Activated CD8-positive, alpha-beta memory T cell treated with anti-CD3 and anti-CD28 coated beads, Interleukin-2, amount 50 U/mL, for 24 hours (primary cell): ENCODE measurements around the gene DSG4.

ENCODE experiments used
- DNase-seq: peaks from one replicate; pipeline ENCODE4 v3.0.0-alpha.2; 2020; ENCODE audit errors: extremely low read depth

Gene DSG4

DNA sequence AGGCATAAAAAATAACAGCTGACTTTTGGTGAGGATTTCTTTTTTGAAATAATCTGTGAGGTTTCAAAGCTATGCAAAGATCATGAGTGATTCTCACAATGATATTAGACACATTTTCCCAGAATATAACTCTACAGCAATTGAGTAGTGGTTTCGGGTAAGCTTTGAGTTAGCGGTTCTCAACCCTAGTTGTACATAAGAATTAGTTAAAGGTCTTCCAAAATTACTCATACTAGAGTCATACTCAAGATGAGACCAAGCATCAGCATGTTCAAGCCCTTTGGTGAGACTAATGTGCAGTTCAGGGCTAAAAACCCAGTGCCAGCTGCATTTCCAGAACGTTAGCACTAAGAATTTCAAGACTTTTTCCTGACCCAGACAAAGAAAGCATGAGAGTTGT lies 31.1 kb downstream of the DSG4 start:
- no peak for DNase-seq

DNA sequence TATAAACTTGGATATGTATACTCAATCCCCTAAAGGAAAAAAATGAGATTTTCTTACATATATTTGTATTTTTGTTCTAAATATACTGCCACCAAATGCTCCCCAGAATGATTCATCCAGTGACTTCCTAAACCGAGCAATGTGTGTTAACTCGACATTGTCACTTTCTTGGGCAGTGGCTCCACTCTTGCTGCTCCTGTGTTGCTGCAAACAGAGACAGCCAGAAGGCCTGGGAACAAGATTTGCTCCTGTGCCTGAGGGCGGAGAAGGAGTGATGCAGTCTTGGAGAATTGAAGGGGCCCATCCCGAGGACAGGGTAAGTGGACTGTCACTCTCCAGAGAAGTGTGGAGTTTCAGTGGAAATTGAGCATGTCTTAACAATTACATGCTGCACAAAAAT lies 32.7 kb downstream of the DSG4 start:
- no peak for DNase-seq

DNA sequence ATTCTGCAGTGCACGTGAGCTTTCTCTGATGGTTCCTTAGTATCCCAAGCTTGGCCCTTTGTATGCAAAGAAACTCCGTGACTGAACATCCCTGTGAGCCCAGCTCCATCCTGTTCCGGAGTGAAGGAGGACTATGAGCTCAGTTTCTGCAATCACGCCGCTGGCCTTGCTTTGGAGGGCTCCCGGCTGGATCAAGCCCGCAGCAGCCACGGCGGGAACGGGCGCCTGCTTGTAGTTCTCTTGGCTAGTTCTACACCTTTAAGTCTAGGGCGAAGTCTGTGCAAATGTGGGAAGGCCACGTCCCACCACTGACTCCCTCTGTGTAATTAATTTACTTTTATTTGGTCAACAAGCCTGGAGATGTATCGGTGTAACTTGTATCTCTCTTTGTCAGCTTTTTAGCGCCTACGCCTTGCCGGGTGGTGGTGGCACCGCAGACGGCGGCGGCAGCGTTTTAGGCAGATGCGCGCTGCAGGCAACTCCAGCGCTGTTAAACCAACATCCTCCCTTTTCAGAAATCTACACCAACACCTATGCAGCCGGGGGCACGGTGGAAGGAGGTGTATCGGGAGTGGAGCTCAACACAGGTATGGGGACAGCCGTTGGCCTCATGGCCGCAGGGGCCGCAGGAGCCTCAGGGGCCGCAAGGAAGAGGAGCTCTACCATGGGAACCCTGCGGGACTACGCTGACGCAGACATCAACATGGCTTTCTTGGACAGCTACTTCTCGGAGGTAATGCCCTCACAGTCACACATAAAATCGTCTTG lies 34.3 kb downstream of the DSG4 start:
- DNase-seq, result no peak

DNA sequence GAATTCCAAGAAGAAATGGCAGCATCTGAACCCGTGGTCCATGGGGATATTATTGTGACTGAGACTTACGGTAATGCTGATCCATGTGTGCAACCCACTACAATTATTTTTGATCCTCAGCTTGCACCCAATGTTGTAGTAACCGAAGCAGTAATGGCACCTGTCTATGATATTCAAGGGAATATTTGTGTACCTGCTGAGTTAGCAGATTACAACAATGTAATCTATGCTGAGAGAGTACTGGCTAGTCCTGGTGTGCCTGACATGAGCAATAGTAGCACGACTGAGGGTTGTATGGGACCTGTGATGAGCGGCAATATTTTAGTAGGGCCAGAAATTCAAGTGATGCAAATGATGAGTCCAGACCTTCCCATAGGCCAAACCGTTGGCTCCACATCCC lies 36.6 kb downstream of the DSG4 start:
- DNase-seq, result no peak

DNA sequence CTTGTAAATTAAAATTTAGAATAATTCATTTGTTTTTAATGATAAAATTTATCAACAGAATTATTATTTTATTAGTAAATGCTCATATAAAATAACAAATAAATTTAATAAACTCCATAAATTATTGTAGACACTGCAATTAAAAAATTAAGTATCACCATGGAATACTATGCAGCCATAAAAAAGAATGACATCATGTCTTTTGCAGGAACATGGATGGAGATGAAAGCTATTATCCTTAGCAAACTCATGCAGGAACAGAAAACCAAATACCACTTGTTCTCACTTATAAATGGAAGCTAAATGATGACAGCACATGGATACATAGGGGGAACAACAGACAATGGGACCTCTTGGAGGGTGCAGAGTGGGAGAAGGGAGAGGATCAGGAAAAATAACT lies 41.3 kb downstream of the DSG4 start:
- DNase-seq, result no peak

DNA sequence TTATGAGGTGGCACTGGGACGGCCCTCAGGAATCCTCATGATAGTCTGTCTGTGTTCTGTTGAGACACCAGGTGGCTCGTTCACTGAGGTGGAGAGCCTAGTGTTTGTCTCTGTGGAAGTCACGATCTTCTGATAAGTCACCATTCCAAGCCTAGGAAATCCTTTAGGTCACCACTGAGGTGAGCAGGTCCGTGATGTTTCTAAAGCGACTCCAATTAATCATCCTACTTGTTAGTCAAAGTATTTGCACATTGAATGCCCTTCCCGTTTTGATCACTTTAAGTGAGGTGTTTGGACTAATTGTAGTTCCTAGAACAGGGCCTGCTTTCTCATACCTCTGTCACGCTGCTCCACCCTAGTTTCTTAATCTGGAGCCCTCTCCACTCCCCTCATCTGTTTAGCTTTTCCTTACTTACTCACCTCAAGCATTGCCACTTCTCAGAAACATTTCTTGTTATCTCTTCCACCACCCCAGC lies 42.9 kb downstream of the DSG4 start:
- no peak for DNase-seq

DNA sequence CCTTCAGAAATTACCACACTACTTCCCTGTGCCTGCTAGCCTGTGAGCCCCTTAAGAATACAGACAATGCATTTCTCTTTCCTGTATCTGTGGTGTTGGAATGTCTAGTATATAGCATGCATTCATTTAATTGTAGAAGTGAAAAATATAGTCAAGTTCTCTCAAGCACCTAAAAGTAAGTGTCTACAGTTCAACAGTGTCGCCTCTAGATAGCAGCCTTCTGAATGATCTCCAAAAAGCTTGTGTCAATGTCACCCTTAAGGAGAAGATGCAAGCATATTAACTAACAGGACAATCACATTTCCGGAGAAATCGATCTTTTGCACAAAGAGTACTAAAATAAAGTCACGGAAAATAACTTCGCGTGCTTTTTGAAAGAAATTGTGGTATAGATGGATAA lies 43.5 kb downstream of the DSG4 start:
- DNase-seq, result no peak

DNA sequence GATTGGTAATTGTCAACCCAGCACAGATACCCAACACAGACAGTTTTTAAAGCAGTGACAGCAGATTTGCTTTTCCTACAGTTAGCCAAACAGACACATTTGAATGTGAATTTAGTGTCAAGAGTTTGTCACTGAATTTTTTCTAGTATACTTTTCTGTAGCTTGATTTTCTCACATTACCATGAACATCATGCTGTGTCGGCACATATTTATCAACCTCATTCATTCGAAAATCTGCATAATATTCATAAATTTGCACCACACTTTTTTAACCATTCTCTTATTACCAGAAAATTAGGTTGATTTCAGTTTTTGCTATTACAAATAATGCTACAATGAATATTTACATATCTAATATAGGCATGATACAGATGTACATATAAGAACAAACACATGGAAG lies 43.9 kb downstream of the DSG4 start:
- DNase-seq, result no peak

DNA sequence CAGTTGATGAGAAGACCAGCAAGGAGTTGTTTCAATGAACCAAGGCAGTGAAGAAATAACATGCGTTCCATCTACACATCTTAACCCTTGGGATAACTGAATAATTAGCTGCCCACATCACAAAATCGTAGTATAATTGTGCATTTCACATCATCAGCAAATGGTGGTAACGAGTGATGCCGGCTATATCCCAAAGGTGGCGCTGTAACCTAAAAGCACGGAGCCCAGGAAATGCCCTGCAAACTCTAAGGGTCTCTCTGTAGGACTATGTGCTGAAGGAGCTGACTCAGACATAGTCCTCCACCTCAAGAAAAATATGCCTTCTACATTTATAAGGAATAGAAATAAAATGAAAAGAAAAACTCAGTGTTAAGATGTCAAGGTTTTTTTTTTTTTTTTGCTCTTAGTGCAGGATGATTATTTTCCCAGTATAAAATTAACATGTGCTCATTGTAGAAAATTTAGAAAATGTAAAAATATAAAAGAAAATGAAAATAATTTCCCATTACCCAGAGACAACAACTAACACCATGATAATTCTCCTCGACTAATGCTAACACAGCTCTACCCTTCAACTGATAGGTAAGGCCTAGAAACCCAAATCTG lies 47.9 kb downstream of the DSG4 start:
- DNase-seq, result no peak

DNA sequence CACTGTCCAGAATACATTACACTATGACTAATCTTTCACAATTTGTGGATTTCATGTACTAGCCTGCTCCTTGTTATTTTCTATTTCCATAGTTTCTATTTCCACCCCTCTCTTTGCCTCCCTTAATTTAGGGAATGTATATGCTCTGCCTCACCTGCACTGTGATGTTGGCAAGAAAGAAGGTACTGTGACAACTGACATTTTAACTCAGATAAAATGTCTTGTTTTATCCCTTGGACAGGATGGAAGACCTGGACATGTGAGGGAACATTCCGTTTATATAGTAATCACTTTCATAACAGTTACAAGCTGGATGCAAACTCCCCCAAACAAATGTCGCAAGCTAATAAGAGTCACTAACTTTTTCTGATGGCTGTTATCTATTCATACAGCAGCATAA lies 49.4 kb downstream of the DSG4 start:
- DNase-seq, result no peak

DNA sequence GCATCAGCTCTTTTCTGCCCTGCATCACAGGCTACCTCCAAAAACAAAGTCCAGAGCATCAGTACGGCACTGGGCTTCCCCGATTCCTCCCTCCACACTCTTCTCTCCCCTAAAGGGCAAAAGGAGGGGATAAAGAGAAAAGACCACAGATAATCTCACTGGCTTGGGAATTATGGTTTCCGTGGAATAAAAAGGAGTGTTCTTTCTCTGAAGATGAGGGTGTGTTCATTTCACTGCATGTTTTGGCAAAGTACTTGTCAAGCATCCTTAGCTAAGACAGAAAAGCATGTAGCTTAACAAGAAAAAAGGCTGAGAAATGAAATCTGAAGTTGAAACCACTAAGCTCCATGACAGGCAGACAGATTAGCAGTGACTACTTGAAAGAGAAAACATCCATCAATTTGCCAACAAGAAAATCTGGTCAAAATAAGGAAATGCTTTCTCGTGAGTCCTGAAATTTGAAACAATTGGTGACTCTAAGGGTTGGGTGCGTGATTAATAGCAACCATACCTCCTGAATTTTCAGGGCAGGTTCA lies 50.4 kb downstream of the DSG4 start:
- no peak for DNase-seq

DNA sequence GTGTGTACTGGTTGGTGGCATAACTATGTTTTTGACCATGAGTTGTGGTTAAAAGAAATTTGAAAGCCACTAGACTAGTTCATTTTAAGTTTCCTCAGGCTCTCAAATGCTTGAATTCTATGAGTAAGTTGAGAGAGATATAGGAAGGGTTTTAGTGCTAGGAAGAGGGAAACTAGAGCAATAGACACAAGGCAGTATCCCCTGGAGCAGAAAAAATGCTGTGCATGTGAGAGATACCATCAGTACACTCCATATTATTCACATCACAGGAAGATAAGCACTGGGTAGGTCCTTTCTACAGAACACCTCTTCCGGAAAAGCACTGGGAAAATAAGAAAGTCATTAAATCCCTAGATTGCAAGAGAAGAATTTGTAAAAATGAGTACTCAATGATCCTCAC lies 51.6 kb downstream of the DSG4 start:
- DNase-seq, result no peak

DNA sequence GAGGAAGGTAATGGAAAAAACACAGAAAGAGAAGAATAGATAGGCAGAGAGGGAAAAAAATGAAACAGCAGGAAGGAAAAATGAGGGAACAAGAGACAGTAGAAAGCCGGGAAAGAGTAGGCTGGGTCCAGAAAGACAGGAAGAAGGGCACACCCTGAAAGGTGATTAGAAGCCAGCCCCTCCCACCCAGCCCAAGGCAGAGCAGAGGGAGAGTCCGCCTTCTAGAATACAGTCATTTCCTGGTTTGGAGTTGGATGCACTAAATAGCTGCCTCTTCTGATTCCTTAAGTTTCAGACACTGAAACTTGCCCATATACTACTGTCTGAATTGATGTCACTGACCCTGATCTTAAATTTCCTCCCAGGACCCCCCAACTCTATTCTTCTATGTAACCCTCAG lies 53.0 kb downstream of the DSG4 start:
- no peak for DNase-seq

DNA sequence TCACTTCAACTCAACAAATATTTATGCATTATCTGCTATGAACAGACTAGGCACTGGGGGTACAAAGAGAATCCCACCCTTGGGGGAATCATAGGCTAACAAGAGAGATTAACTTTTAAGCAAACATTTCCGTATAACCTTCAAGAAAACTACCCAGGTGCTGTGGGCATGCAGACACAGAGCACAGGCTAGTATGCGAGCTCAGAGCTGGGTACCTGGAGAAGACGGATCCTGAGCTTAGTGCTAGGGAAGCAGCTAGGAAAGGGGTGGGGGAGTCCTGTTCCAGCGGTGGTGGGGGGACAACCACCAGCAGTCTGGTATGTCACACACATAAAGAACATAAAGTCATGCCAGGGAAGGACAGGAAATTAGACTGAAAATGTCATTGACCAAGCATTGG lies 53.5 kb downstream of the DSG4 start:
- no peak for DNase-seq

DNA sequence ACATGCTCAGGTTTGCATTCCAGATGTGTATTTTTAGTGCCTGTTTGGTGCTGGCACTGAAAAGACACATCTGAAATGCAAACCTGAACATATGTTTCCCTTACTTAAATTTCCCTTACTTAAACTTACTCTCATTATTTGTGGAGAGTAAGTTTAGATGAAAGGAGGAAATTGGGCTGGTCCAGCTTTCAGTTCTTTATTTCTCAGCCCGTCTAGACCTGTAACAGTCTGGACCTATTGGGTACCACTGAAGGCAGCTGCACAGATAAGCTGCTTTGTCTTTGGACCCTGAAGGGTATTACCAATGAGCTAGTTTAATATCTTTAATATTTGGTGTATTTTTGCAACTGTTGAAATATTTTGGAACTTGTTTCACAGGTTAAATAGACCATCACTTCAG lies 54.0 kb downstream of the DSG4 start:
- DNase-seq, result no peak

DNA sequence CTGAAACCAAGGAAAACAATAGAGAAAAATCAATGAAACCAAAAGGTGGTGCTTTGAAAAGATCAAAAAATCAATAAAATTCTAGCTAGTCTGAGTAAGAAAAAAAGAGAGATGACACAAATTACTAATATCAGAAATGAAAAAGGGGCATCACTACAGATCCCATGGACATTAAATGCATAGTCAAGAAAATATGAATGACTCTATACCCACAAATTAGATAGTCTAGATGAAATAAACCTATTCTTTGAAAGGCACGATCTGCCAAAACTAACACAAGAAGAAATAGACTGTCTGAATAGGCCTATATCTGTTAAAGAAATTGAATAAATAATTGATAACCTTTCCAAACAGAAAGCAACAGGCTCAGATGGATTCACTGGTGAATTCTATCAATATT lies 55.7 kb downstream of the DSG4 start:
- no peak for DNase-seq

DNA sequence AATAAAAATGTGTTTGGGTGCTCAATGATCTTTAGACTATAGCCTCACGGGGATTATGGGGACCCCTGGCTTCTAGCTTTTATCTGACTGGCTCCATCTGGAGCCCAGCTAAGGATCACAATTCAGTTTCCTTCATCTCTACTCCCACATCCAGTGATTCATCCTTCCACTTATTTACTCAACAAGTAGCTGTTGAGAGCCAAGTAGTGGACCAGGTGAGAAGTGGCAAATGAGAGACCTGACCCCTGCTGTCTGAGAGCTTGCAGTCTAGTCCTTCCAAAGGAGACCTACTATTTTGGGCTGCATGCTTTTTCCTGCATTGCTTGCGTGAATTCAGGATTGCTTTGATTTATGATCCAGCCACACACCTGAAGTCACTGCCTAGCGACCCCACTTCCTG lies 60.2 kb downstream of the DSG4 start:
- DNase-seq, result no peak

DNA sequence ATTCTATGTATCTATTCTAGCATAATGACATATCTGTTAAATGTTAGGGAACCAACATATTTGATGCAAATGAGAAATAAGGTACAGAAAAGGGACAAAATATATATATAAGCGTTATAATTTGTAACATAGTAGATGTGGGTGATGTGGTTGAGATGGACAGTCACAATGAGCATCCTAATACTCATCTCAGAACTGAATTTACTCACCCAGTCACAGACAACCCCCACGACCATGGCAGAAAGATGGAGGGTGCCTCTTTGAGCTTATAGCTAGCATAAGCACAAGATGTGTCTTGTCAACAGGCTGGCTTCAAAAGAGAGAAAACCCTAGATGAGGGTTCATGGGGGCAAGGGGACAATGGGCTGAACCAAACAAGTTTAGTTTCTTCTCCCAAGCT lies 61.8 kb downstream of the DSG4 start:
- DNase-seq, result no peak

DNA sequence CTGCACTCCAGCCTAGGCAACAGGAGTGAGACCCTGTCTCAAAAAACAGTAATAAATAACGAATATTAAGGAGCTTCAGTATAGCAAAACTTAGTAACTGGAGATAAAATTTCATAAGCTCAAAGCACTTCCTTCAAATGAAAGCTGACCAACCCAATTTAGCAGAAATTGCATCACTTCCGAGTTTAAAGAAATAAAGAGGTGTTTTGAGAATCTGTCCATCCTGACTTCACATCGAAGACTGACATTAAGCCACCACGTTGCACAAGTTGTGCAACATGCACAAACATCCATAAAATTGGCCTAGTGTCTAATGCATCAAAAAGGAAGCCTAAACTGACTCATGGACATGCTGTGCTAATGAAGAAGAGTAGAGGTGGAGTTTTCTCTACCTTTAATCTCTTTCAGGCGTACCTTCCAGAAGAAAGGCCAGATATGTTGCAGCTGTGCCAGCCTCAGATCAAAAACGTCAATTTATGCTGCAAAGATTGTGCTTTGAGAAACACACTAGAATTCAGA lies 63.3 kb downstream of the DSG4 start:
- no peak for DNase-seq

DNA sequence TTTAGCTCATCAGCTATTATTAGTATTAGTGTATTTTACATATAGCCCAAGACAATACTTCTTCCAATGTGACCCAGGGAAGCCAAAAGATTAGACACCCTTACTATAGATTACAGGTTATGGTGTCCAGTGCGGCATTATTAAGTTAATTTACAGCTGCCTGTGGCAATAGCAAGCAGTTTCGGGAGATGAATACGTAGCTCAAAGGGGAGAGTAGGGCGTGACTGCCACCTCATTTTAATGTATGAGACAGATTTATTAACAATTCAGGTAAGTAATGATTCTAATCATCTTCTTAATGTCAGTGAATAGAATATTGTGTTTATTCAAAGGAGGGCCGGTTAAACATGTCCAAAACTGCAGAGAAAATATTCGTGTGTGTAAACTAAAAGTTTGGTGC lies 64.2 kb downstream of the DSG4 start:
- DNase-seq, result no peak

DNA sequence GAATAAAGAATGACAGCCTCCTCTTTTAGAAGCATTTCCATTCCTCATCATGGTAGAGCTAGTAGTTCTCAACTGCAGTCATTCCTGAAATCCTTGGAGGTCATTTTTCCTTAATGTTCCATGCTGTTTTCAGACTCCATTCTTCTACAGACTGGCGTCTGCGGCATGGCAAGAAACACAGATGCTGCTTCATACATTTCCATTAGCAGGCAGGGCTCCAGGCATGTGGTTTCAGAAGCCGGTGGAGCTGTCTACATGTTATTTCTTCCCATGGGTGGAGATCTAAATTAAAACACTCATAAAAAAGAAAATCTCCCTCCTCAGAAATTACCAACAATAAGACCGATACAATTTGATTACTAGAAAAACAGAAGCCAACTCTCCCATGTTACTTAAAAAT lies 64.9 kb downstream of the DSG4 start:
- DNase-seq, result no peak

DNA sequence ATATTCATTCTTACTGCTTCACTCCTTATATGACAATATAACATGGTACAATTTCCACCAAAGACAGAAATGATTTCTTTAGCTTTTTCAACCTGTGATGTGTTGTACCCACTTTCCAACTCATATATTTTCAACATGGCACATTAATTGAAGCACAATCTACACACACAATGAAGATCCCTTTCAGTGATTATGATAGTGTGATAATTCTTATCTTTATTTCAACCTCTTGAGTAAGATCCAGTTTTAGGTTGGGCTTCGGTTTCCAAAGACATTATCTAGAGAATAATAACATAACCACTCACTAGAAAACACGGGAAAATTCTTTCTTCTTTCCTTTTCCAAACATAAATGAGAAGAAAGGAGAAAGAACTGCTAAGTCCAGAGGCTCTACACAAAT lies 67.6 kb downstream of the DSG4 start:
- DNase-seq, result no peak

DNA sequence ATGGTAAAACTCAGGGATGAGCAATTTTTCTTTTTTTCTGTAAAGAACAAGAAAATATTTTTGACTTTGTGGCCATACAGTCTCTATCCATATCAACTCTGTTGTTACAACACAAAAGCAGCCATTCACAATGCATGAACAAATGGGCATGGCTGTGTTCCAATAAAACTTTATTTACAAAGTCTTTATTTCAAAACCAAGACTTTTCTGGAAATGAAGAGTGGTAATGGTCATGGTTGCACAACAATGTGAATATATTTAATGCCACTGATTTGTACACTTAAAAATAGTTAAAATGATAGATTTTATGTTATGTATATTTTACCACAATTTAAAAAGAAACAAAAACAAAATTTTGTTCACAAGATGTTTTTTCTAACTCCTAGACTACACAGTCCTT lies 69.3 kb downstream of the DSG4 start:
- DNase-seq, result no peak
